Panc1 (cell line): Measurements from ENCODE around the gene SELENOT. TPM values are rescaled to one million over a fixed set of nuclear protein-coding genes. Genes with fewer than 3 reads are reported as not detected.

Source experiments
- ATAC-seq: fragments of 200-7000 bp; cut with Tn5 transposase; 2 replicates; pipeline ENCODE4 v1.9.1; 2020; ENCODE audit warnings: mild to moderate bottlenecking, moderate library complexity
- BruUV-seq: library from RNA; stranded (reverse); fragments of 400-500 nt; replicated peaks from 2 replicates; lab custom pipeline; 2021; lab: Mats Ljungman, UMichigan
- CTCF ChIA-PET: fragments of 300-600 bp; sonication (Branson Sonifier 250); formaldehyde crosslinking; loops from one replicate; lab custom pipeline; 2022; ENCODE audit warnings: antibody characterized with exemption; lab: Charles Lee
- POLR2A ChIA-PET: fragments of 300-600 bp; sonication (Branson Sonifier 250); formaldehyde crosslinking; loops from one replicate; lab custom pipeline; 2022; ENCODE audit warnings: antibody characterized with exemption; lab: Charles Lee
- DNase-seq: peaks from one replicate; pipeline ENCODE4 v3.0.0-alpha.2; 2010; ENCODE audit warnings: low read depth, low spot score
- H3K27ac ChIP-seq: 2 replicates; pipeline ENCODE4 v1.5.1; 2011; ENCODE audit warnings: mild to moderate bottlenecking, low read length, inconsistent platforms
- H3K27me3 ChIP-seq: fragments of 200-500 bp; sonication (Bioruptor generic); 2 replicates; pipeline ENCODE4 v1.6.0; 2014; ENCODE audit warnings: low read length, inconsistent platforms; ENCODE audit not compliant: control insufficient read depth, insufficient read depth
- H3K36me3 ChIP-seq: fragments of 200-500 bp; sonication (Bioruptor generic); 2 replicates; pipeline ENCODE4 v1.5.1; 2014; ENCODE audit warnings: inconsistent platforms, mild to moderate bottlenecking, low read length, moderate library complexity; ENCODE audit not compliant: control insufficient read depth, insufficient read depth
- H3K4me1 ChIP-seq: 2 replicates; pipeline ENCODE4 v1.5.1; 2011; ENCODE audit warnings: inconsistent platforms, mild to moderate bottlenecking, low read length, moderate library complexity; ENCODE audit not compliant: control insufficient read depth, insufficient read depth
- H3K4me3 ChIP-seq, 2 experiments: 2 replicates each; pipeline ENCODE4 v1.5.1; 2011 to 2012; ENCODE audit warnings: low read depth in 2 of 2, low read length in 2 of 2, mild to moderate bottlenecking in 2 of 2, inconsistent platforms in 1 of 2, moderate library complexity in 1 of 2
- H3K9me3 ChIP-seq: fragments of 200-500 bp; sonication (Bioruptor generic); 2 replicates; pipeline ENCODE4 v1.5.1; 2014; ENCODE audit warnings: low read depth, mild to moderate bottlenecking, inconsistent platforms, low read length, moderate library complexity; ENCODE audit not compliant: control insufficient read depth, insufficient read depth
- POLR2AphosphoS5 ChIP-seq: IDR thresholded peaks from 2 replicates; pipeline ENCODE4 v1.6.1; 2012; ENCODE audit warnings: mild to moderate bottlenecking, low read depth, low read length, moderate library complexity
- REST ChIP-seq, 2 experiments: IDR thresholded peaks; 2 replicates each; pipeline ENCODE4 v1.6.1; 2011 to 2012; ENCODE audit warnings: low read depth in 2 of 2, control low read depth in 1 of 2, low read length in 1 of 2, mild to moderate bottlenecking in 1 of 2, moderate library complexity in 1 of 2; ENCODE audit not compliant: insufficient read depth in 1 of 2
- SIN3A ChIP-seq: IDR thresholded peaks from 2 replicates; pipeline ENCODE4 v1.6.1; 2012; ENCODE audit warnings: low read depth, mild to moderate bottlenecking, low read length, moderate library complexity, borderline replicate concordance; ENCODE audit not compliant: insufficient read depth
- TCF7L2 ChIP-seq: IDR thresholded peaks from 2 replicates; pipeline ENCODE4 v1.6.1; 2011; ENCODE audit warnings: mild to moderate bottlenecking, low read depth, low read length, inconsistent platforms
- in situ Hi-C: cut with HindIII; loops from 2 replicates; pipeline ENCODE4 v1.10.0; 2016; ENCODE audit warnings: low sequenced_read_pairs, low pct_unique_long_range_greater_than_20kb
- intact Hi-C: fragments of 100-400 bp; cut with micrococcal nuclease; formaldehyde crosslinking; loops from one replicate; pipeline ENCODE4 v1.10.0; 2022; ENCODE audit not compliant: unreplicated experiment
- total RNA-seq: library from RNA; stranded (reverse); gene quantifications from one replicate; pipeline ENCODE4 v1.2.1, GENCODE V29; 2021; ENCODE audit not compliant: unreplicated experiment
- TF ChIP-seq, protein P1 (sequence below): fragments of 450-650 bp; IDR thresholded peaks from 2 replicates; pipeline ENCODE4 v1.5.1; 2017; ENCODE audit warnings: mild to moderate bottlenecking

SELENOT gene
- total RNA-seq, 1 experiment from 2014 or later: 114 TPM

DNA sequence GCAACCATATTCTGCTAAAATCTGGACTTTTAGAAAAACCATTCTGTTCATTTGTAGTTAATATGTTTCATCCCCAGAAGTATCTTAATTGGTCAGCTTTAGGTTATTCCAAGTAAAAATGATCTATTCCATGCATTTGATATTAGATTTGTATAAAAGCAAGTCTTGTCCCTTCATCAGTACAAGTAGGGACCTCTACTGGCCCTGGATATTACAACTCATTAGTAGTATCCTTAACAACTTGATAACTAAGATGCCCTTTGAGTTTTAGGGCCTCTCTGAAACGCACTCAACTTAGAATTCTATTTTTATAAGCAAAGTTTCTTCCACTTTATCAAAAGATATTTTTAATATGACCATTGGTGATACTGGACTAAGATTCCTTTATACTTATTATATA is 25.3 kb upstream of the SELENOT start:
- peaks cover 19% of the 10 kb centered on the region for H3K36me3 ChIP-seq
- in situ Hi-C loops (no loop called here), intact Hi-C loops (no loop called here)
- no peak for ATAC-seq
- no peaks in the 10 kb centered on the region for H3K9me3 ChIP-seq
- BruUV-seq: no TSS peak
- H3K4me3 ChIP-seq: no peak overlapping the region
- H3K27me3 ChIP-seq: no peaks in the 10 kb centered on the region
- H3K27ac ChIP-seq: no peak overlapping the region
- ChIA-PET POLR2A (interaction anchor here (0.5 to 0.7 kb wide), 2 partner anchors 16 to 536 kb away, joined by 4 to 5 read pairs; no protein-coding TSS in a partner anchor), CTCF (interaction anchor here (0.7 kb wide), 1 partner anchor 220 kb away, joined by 3 read pairs; no protein-coding TSS in a partner anchor)
- no peak for DNase-seq
- TF ChIP-seq, protein P1, sequence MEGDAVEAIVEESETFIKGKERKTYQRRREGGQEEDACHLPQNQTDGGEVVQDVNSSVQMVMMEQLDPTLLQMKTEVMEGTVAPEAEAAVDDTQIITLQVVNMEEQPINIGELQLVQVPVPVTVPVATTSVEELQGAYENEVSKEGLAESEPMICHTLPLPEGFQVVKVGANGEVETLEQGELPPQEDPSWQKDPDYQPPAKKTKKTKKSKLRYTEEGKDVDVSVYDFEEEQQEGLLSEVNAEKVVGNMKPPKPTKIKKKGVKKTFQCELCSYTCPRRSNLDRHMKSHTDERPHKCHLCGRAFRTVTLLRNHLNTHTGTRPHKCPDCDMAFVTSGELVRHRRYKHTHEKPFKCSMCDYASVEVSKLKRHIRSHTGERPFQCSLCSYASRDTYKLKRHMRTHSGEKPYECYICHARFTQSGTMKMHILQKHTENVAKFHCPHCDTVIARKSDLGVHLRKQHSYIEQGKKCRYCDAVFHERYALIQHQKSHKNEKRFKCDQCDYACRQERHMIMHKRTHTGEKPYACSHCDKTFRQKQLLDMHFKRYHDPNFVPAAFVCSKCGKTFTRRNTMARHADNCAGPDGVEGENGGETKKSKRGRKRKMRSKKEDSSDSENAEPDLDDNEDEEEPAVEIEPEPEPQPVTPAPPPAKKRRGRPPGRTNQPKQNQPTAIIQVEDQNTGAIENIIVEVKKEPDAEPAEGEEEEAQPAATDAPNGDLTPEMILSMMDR: no peak; the same call in 1 of the 2 replicates
- no peak for TF ChIP-seq REST (IDR thresholded peaks at IDR 0.05; ENCODE audit: insufficient read depth in 1 of 2, low read depth in 2 of 2, low read length in 1 of 2)
- TF ChIP-seq POLR2AphosphoS5: no peak
- TF ChIP-seq TCF7L2: no peak
- no peak for TF ChIP-seq SIN3A
- H3K4me1 ChIP-seq: no peaks in the 10 kb centered on the region

DNA sequence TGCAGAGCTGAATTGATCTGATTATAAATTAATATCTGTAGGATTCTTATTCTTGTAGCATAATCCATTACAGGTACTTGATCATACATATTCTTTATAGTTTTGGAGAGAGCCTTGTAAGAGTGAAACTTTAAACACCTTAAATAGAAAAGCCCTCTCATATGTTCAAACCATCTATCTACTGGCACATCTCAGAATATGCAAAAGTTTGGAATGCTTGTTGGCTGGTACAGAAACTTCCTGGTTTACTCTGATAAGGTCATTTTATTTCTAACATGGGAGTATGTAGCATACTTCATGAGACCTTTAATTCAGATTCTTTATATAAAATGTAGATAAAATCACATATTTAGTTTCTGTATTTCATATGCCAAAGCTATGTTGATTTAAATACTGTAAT is 21.9 kb upstream of the SELENOT start:
- no peaks in the 10 kb centered on the region for H3K27me3 ChIP-seq
- no peaks in the 10 kb centered on the region for H3K9me3 ChIP-seq
- H3K27ac ChIP-seq: no peak overlapping the region
- in situ Hi-C loops: no loop called here
- CTCF ChIA-PET: no interaction called here
- H3K4me1 ChIP-seq: no peaks in the 10 kb centered on the region
- no TSS peak for BruUV-seq
- ATAC-seq: no peak
- no peak for DNase-seq
- H3K36me3 ChIP-seq: peaks cover 31% of the 10 kb centered on the region
- no peak overlapping the region for H3K4me3 ChIP-seq
- intact Hi-C loops: no loop called here
- TF ChIP-seq POLR2AphosphoS5 (no peak), SIN3A (no peak), TCF7L2 (no peak), REST (IDR thresholded peaks at IDR 0.05; ENCODE audit: insufficient read depth in 1 of 2, low read depth in 2 of 2, low read length in 1 of 2) (no peak)
- TF ChIP-seq, protein P1: no peak
- POLR2A ChIA-PET: no interaction called here
